GM12873 (cell line): ENCODE data around the gene P2RX2.

Source experiments
- TF ChIP-seq, protein P1 (sequence below): IDR thresholded peaks from 2 replicates; pipeline ENCODE4 v1.5.1; 2012; ENCODE audit warnings: low read depth, mild to moderate bottlenecking, moderate library complexity, low read length, control low read depth; ENCODE audit not compliant: insufficient read depth; ENCODE audit errors: missing control alignments

Gene P2RX2

GRCh38 chr12:132592282-132592970 is 26.1 kb upstream of the P2RX2 start:
- TF ChIP-seq, protein P1, sequence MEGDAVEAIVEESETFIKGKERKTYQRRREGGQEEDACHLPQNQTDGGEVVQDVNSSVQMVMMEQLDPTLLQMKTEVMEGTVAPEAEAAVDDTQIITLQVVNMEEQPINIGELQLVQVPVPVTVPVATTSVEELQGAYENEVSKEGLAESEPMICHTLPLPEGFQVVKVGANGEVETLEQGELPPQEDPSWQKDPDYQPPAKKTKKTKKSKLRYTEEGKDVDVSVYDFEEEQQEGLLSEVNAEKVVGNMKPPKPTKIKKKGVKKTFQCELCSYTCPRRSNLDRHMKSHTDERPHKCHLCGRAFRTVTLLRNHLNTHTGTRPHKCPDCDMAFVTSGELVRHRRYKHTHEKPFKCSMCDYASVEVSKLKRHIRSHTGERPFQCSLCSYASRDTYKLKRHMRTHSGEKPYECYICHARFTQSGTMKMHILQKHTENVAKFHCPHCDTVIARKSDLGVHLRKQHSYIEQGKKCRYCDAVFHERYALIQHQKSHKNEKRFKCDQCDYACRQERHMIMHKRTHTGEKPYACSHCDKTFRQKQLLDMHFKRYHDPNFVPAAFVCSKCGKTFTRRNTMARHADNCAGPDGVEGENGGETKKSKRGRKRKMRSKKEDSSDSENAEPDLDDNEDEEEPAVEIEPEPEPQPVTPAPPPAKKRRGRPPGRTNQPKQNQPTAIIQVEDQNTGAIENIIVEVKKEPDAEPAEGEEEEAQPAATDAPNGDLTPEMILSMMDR: no peak

GRCh38 chr12:132593071-132593470 is 25.5 kb upstream of the P2RX2 start:
- TF ChIP-seq, protein P1: no peak

DNA sequence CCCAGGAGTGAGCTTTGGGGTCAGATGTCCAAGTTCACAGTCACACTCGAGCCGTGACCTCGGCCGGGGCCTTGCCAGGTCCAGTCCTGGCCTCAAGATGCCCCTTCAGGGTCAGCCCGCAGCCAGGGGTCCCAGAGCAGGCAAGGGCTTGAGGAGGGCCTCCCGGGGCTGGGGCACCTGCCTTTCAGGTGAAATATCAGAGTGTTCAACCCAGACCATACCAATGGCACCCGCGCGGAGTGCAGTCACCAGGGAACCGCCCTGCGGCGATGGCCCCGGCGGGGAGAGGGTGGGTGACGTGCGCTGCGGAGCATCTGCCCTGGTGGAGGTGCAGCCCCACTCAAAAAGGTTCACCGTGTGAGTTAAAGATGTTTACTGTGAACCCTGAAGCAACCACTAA is 25.1 kb upstream of the P2RX2 start:
- TF ChIP-seq, protein P1: no peak

DNA sequence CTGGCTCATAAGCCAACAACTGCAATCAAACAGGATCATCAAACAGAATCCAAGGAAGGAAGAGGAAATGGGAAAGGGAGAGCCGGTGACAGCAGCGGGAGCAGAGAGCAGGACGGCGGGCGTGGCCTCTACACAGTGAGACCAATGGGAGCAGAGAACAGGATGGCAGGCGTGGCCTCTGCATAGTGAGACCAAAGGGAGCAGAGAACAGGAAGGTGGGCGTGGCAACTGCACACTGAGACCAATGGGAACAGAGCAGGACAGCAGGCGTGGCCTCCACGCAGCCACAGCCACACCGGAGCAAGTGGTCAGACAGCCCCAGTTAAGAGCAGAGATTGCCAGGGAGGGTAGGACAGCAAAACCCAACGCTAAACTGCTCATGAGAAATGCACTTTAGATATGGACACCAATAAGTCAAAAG is 24.6 kb upstream of the P2RX2 start:
- TF ChIP-seq, protein P1: no peak

- TF ChIP-seq, protein P1: no peak
Measured at GRCh38 chr12:132595183-132595582, 23.4 kb upstream of the P2RX2 start.

DNA sequence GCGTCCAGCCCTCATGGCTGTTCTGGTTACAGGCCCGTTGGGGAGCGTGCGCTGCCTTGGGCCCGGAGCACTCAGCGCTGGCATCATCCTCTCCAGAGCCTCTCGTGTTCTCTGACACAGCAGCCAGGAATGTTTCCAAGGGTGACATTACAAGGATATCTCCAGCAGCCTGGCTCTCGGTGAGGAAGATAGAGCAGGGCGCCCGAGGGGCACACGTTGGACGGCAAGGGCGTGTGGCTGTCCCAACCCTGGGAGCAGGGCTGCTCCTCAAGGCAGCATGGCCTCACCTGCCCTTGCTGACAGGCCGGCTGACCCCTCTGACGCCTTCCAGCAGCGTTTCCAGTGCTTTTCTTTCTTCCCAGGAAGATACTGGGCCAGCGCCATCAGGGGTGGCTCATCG is 22.6 kb upstream of the P2RX2 start:
- TF ChIP-seq, protein P1: no peak

- TF ChIP-seq, protein P1: no peak
Measured at GRCh38 chr12:132597333-132598316, 21.0 kb upstream of the P2RX2 start.
